GM12872 (cell line): ENCODE measurements around the gene PTPN14.
A peak's percentile ranks its signal among the peaks of the same experiment; 100 is the strongest.

Experiments
- CTCF ChIP-seq: IDR thresholded peaks from 3 replicates; pipeline ENCODE4 v1.5.1; 2011; ENCODE audit warnings: low read depth, mild to moderate bottlenecking, low read length, moderate library complexity; ENCODE audit not compliant: insufficient read depth

PTPN14 gene

GRCh38 chr1:214317734-214318133 lies 233.7 kb downstream of the PTPN14 start:
- TF ChIP-seq CTCF = 0 out of 3 replicates have a peak, but pooled peaks have one; percentile 5

DNA sequence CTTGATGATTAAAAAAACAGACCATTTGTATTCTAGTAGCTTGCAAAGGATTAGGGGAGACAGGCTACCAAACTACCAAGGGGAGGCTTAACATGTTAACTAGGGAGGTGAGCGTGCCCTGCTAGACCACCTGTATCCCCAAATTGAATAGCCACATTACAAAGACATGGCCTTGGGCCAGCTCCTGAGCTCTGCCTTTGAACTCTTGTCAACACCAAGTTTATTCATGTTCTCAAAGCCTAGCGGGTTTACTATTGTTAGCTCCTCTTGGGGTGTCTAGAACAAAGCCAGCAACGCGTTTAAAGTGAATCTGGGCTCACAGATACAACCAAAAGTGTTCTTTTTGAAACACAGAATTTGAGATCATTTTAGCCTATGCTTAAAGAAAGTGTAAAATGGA lies 234.1 kb downstream of the PTPN14 start:
- no peak for TF ChIP-seq CTCF

DNA sequence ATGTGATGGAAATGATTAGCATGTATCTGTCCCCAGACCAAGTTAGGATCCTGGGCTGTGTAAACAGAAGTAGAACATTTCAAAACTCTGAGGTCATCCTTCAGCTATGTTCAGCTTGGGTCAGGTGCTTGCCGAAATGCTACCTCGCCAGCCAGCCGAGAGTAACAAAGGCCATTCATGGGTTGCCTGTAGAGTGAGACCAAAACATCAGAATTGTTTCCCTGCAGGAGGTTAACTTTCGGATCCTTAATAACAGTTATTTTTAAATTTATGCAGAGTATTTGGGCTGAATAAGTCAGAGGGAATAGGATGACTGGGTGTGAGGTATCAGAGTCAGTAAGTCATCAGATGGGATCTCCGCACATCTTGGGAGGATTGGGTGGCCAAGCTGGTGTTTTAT lies 234.8 kb downstream of the PTPN14 start:
- no peak for TF ChIP-seq CTCF

GRCh38 chr1:214314178-214314843 lies 237.1 kb downstream of the PTPN14 start:
- TF ChIP-seq CTCF = no peak

- no peak for TF ChIP-seq CTCF
Observed at GRCh38 chr1:214312530-214313051, 238.8 kb downstream of the PTPN14 start.

DNA sequence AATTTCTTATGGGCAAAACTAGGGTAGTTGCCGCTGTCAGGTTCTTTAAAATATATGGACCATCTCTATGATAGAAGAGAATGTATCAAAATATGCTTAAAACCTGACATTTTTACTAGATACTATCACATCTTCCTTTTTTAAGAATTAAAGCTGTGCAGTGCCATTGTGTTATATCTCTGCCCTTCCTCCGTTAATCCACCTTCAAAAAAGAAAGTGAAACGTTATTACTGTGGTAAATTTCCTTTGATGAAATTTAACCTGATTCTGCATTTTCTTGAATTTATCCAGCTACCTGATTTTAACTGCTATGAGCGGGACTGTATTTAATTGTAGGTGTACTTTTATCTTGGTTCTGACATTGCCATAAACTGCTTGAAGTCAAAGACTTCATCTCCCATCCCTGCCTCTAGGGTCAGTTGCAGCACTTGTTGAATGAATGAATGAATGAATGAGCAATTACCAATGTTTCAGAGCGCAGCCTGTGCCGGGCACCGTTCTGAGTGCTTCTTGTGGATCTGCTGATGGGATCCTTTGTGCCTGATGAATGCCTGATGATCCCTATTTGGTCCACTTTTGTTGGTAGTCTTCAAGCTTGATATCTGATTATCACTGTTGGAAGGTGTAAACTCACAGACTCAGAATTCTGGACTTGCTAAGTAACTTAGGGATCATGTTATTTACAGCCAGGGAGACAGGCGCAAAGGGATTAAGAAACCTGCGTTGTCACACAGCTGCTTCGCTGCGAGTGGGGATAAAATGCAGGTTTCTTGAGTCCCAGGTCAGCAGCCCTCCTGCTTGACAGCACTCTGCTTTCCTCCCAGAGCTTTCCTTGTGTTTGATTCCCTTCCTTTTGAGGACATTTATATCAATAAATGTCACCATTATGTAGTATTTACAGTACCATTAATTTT lies 240.4 kb downstream of the PTPN14 start:
- no peak for TF ChIP-seq CTCF

GRCh38 chr1:214310010-214310409 lies 241.4 kb downstream of the PTPN14 start:
- TF ChIP-seq CTCF = no peak
